Thymus (tissue), 11 donors: ENCODE data around the gene SEMA6B. TPM values are rescaled to one million over a fixed set of nuclear protein-coding genes. Genes with fewer than 3 reads are reported as not detected.
A peak's percentile ranks its signal among the peaks of the same experiment; 100 is the strongest.
"Not testable (repeated sequence)": the region's sequence is repeated elsewhere in the genome, so short reads cannot be mapped to it uniquely, and the experiment has no call there.

Source experiments
- DNase-seq, 9 donors: peaks; one replicate each; pipeline ENCODE4 v3.0.0-alpha.2; 2013; ENCODE audit warnings: low spot score in 9 of 9, low read depth in 6 of 9, missing footprints in 1 of 9
- H3K27ac ChIP-seq, 2 donors: one replicate each; pipeline ENCODE4 v1.5.1; 2013; ENCODE audit warnings: control low read depth in 1 of 2, low read depth in 1 of 2, low read length in 1 of 2, mild to moderate bottlenecking in 1 of 2, moderate library complexity in 1 of 2
- H3K27me3 ChIP-seq, 2 donors: one replicate each; pipeline ENCODE4 v1.5.1; 2013; ENCODE audit warnings: low read length in 1 of 2; ENCODE audit not compliant: control insufficient read depth in 2 of 2, insufficient read depth in 1 of 2
- H3K36me3 ChIP-seq, 2 donors: one replicate each; pipeline ENCODE4 v1.5.1; 2013; ENCODE audit warnings: low read length in 1 of 2, mild to moderate bottlenecking in 1 of 2, moderate library complexity in 1 of 2; ENCODE audit not compliant: control insufficient read depth in 2 of 2, insufficient read depth in 2 of 2
- H3K4me1 ChIP-seq, 2 donors: one replicate each; pipeline ENCODE4 v1.5.1; 2013; ENCODE audit warnings: low read length in 2 of 2; ENCODE audit not compliant: control insufficient read depth in 2 of 2, insufficient read depth in 2 of 2
- H3K4me3 ChIP-seq, 2 donors: one replicate each; pipeline ENCODE4 v1.5.1; 2013; ENCODE audit warnings: low read length in 2 of 2, control low read depth in 1 of 2, mild to moderate bottlenecking in 1 of 2
- H3K9me3 ChIP-seq, 2 donors: one replicate each; pipeline ENCODE4 v1.5.1; 2013; ENCODE audit warnings: low read length in 1 of 2, mild to moderate bottlenecking in 1 of 2; ENCODE audit not compliant: control insufficient read depth in 2 of 2, insufficient read depth in 1 of 2
- WGBS: extraction: QIAGEN DNeasy Blood & Tissue Kit; methylation state at CpG from one replicate; pipeline ENCODE4 v1.1.7; 2013; 5-methylcytosine and 5-hydroxymethylcytosine counted together
- polyA plus RNA-seq: library from polyadenylated mRNA; stranded (reverse); fragments of 200-250 nt; gene quantifications from one replicate; pipeline ENCODE4 v1.2.3, GENCODE V29; 2013
- total RNA-seq: library from RNA; stranded (reverse); fragments of 120-200 nt; gene quantifications from one replicate; pipeline ENCODE4 v1.2.4, GENCODE V29; 2013
- donor health status: healthy.

The SEMA6B gene
- total and polyA plus RNA-seq, 2 donors, result 0.85 to 4.7 TPM

GRCh38 chr19:4567584-4568071 lies 8.1 kb upstream of the SEMA6B start:
- no peaks in the 10 kb centered on the region for H3K36me3 ChIP-seq
- H3K27me3 ChIP-seq, result no peaks in the 10 kb centered on the region
- H3K4me1 ChIP-seq, result peaks cover 0 to 5% of the 10 kb centered on the region in 2 donors
- H3K4me3 ChIP-seq, result no peak overlapping the region
- H3K9me3 ChIP-seq, result no peaks in the 10 kb centered on the region
- DNase-seq, result peak in 2 of 9 donors; percentile 38 to 41
- no peak overlapping the region for H3K27ac ChIP-seq
- WGBS, result 78% methylated on average over 14 of the region's 14 CpGs

DNA sequence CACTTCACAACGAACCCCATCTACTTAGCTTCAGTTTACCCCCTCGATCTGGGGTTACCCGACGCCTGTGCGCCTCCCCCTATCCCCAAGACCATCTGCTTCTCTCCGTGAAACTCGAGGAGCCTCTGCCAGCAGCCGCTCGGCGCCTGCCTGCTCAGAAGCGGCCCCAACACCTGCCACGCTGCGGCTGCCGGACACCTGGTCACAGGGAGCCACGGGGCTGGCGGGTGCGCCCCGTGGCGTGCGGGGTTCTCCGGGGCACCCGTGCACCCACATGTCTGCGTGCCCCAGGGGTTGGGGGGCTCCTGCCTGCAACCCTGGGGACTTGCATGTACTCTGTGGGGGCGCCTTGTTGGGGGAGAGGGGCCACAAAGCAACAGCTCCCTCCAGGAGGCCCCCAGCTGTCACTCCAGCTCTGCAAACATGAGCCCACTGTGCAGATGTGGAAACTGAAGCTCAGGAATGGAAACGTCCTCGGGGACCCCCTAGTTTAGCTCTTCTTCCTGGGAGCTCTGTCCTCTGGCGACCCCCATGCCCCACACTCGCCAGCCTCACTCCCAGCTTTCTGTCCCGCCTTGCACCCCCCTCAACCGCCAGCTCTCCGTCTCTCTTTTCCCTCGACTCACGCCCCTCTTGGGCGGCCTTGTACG lies 7.0 kb upstream of the SEMA6B start:
- peaks cover 0 to 5% of the 10 kb centered on the region in 2 donors for H3K4me1 ChIP-seq
- H3K27ac ChIP-seq, result no peak overlapping the region
- no peaks in the 10 kb centered on the region for H3K36me3 ChIP-seq
- no peaks in the 10 kb centered on the region for H3K9me3 ChIP-seq
- no peak overlapping the region for H3K4me3 ChIP-seq
- 90% methylated on average over 35 of the region's 35 CpGs for WGBS
- H3K27me3 ChIP-seq, result no peaks in the 10 kb centered on the region
- no peak for DNase-seq

- 26% methylated on average over 5 of the region's 5 CpGs for WGBS
Measured at GRCh38 chr19:4563562-4563961, 4.1 kb upstream of the SEMA6B start.

GRCh38 chr19:4562085-4562484 lies 2.6 kb upstream of the SEMA6B start:
- not testable (repeated sequence) for H3K4me3 ChIP-seq, H3K27me3 ChIP-seq, DNase-seq, H3K27ac ChIP-seq, H3K4me1 ChIP-seq, H3K9me3 ChIP-seq, H3K36me3 ChIP-seq
- 39% methylated on average over 7 of the region's 7 CpGs for WGBS

More at GRCh38 chr19:4563562-4563961, 4.1 kb upstream of the SEMA6B start:
- not testable (repeated sequence) for H3K4me3 ChIP-seq, H3K9me3 ChIP-seq, H3K27me3 ChIP-seq, H3K4me1 ChIP-seq, DNase-seq, H3K27ac ChIP-seq, H3K36me3 ChIP-seq

- peak in 1 of 9 donors; percentile 27 for DNase-seq
- no peak overlapping the region for H3K27ac ChIP-seq
- H3K36me3 ChIP-seq, result no peaks in the 10 kb centered on the region
- H3K27me3 ChIP-seq, result no peaks in the 10 kb centered on the region
- H3K9me3 ChIP-seq, result no peaks in the 10 kb centered on the region
- H3K4me3 ChIP-seq, result no peak overlapping the region
- no peaks in the 10 kb centered on the region for H3K4me1 ChIP-seq
- WGBS, result 39% methylated on average over 44 of the region's 44 CpGs
Measured at GRCh38 chr19:4557971-4558941, 1.2 kb downstream of the SEMA6B start.

GRCh38 chr19:4557144-4557970 lies 2.1 kb downstream of the SEMA6B start:
- H3K9me3 ChIP-seq, result no peaks in the 10 kb centered on the region
- no peak overlapping the region for H3K4me3 ChIP-seq
- WGBS, result 89% methylated on average over 33 of the region's 33 CpGs
- no peak for DNase-seq
- H3K36me3 ChIP-seq, result no peaks in the 10 kb centered on the region
- H3K4me1 ChIP-seq, result no peaks in the 10 kb centered on the region
- no peak overlapping the region for H3K27ac ChIP-seq
- no peaks in the 10 kb centered on the region for H3K27me3 ChIP-seq

GRCh38 chr19:4556597-4557127 lies 2.8 kb downstream of the SEMA6B start:
- no peak overlapping the region for H3K27ac ChIP-seq
- no peaks in the 10 kb centered on the region for H3K4me1 ChIP-seq
- H3K4me3 ChIP-seq, result no peak overlapping the region
- H3K27me3 ChIP-seq, result no peaks in the 10 kb centered on the region
- no peaks in the 10 kb centered on the region for H3K36me3 ChIP-seq
- 88% methylated on average over 25 of the region's 25 CpGs for WGBS
- H3K9me3 ChIP-seq, result no peaks in the 10 kb centered on the region
- DNase-seq, result no peak

DNA sequence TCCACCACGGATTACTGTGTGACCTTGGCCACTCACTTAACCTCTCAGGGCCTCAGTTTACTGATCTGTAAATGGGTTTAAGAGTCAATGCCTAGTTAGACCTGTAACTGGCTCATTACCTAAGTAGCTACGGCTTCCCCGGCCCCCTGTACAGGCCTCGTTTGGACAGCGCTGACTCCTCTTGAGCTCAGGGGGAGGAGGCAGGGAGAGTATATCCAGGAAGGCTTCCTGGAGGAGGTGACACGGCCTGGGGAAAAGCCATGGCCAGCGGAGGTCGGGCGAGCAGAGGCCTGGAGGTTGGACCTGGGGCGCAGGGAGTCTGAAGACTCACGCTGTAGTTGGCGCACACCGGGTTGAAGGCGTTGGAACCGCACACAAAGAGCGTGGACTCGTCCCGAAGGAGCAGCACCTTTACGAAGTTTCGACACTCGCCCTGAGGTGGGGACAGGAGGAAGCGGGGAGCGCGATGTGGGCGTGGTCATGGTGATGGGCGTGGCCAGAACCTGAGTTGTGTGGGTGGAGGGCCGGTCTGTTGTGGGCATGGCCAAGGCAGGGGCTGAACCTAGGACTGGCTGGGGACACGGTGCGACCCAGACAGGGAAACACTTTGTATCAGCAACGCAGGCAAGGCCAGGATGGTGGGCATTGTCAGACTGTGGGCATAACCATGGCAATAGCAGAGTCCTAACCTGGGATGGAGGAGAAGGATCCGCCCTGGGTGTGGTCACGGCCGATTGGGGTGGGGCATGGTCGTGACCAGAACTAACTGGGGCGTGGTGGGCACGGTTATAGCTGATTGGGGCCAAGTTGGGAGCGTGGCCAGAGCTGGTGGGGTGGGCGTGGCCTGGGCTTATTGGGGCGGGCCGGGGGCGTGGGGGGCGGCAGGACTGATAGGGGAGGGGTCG lies 3.6 kb downstream of the SEMA6B start:
- WGBS, result 90% methylated on average over 43 of the region's 43 CpGs
- Histone ChIP-seq H3K36me3 (no peaks in the 10 kb centered on the region), H3K27ac (no peak overlapping the region), H3K27me3 (no peaks in the 10 kb centered on the region), H3K4me1 (no peaks in the 10 kb centered on the region), H3K9me3 (no peaks in the 10 kb centered on the region), H3K4me3 (no peak overlapping the region)
- no peak for DNase-seq
